ENCODE data around the gene ANKRD55.

Gene ANKRD55

DNA sequence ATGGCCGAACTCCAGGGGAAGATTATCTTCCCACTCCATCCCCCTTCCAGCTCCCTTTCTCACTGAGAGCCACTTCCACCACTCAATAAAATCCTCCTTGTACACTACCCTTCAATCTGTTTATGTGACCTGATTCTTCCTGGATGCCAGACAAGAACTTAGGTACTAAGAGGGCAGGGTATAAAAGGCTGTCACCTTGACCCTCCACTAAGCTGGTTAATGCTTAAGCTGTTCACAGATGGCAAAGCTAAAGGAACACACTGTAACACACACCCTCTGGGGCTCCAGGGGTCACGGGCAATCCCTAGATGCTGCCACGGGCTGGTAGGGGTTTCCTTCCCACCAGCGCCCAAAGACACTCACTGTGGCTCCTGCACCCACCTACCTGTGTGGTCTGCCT is 179.8 kb downstream of the ANKRD55 start:
- H3K4me3 ChIP-seq (ENCODE audit: low read depth, low read length) = no peak overlapping the region
- TF ChIP-seq, protein P1, sequence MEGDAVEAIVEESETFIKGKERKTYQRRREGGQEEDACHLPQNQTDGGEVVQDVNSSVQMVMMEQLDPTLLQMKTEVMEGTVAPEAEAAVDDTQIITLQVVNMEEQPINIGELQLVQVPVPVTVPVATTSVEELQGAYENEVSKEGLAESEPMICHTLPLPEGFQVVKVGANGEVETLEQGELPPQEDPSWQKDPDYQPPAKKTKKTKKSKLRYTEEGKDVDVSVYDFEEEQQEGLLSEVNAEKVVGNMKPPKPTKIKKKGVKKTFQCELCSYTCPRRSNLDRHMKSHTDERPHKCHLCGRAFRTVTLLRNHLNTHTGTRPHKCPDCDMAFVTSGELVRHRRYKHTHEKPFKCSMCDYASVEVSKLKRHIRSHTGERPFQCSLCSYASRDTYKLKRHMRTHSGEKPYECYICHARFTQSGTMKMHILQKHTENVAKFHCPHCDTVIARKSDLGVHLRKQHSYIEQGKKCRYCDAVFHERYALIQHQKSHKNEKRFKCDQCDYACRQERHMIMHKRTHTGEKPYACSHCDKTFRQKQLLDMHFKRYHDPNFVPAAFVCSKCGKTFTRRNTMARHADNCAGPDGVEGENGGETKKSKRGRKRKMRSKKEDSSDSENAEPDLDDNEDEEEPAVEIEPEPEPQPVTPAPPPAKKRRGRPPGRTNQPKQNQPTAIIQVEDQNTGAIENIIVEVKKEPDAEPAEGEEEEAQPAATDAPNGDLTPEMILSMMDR (IDR thresholded peaks at IDR 0.05; ENCODE audit: low read depth, low read length, missing control alignments) = no peak
- DNase-seq (ENCODE audit: low read depth) = no peak
- in situ Hi-C loops (cut with HindIII; ENCODE audit: low sequenced_read_pairs) = loop anchor here (5.0 kb wide), 1 partner anchor 41 kb away; no protein-coding TSS in a partner anchor

DNA sequence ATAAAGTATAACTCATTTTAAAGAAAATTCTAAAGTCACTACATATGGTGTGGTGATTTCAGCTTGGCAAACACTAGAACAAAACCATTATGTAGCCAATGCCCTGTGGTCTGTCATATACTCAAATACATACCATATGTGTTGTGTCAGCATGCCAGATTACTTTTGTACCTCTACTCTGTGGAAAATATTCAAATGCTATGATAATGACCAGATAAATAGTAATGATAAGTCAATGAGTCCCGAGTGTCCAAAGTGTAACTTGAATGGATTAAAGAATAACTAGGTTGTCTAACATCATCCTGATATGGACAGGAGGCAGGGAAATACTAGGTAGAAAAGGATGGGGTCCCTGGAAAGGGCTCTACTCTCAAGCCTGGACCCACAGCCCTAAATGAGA is 180.4 kb downstream of the ANKRD55 start:
- no peak overlapping the region for H3K4me3 ChIP-seq (ENCODE audit: low read depth, low read length)
- in situ Hi-C loops (cut with HindIII; ENCODE audit: low sequenced_read_pairs) = loop anchor here (5.0 kb wide), 1 partner anchor 40 kb away; no protein-coding TSS in a partner anchor
- DNase-seq (ENCODE audit: low read depth) = no peak
- TF ChIP-seq, protein P1 (IDR thresholded peaks at IDR 0.05; ENCODE audit: low read depth, low read length, missing control alignments) = no peak

DNA sequence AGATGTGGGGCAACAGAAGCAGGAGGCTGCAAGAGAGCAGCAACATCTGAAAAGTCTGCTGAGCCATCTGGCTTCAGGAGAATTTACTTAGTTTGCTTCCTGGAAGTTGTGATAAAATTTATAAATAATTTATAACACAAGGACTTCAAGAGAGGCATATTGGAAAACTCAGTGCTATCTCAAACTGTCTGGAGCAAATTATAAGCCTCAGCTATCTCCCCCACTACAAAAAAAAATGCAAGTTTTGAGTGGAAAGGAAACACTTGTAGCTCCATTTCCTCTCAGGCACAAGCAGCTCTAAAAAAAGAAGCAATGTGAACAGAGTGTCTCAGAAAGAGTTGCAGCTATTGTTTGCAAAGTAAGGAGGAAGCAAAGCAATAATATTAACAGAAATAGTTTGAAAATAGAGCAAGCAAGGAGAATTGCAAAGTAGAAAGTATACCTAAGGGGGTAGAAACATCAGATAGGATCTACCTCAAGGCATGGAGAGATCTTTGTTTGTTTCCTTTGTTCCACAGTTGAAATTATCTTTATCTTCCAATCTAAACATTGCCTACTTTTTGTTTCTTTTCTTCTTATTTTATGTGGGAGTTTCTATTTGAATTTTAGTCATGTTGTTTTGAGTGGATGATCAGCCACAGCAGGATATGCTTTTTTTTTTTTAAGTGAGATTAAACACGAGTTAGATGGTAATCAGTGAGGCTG is 182.4 kb downstream of the ANKRD55 start:
- TF ChIP-seq, protein P1 (IDR thresholded peaks at IDR 0.05; ENCODE audit: low read depth, low read length, missing control alignments) = no peak
- in situ Hi-C loops (cut with HindIII; ENCODE audit: low sequenced_read_pairs) = loop anchor here (5.0 kb wide), 1 partner anchor 38 kb away; no protein-coding TSS in a partner anchor
- no peak for DNase-seq (ENCODE audit: low read depth)
- no peak overlapping the region for H3K4me3 ChIP-seq (ENCODE audit: low read depth, low read length)
